Effector CD4-positive, alpha-beta T cell (primary cell): Measurements from ENCODE around the gene PPM1F.
"Not testable (repeated sequence)": the region's sequence is repeated elsewhere in the genome, so short reads cannot be mapped to it uniquely, and the experiment has no call there.

Source experiments
- DNase-seq: peaks from one replicate; pipeline ENCODE4 v3.0.0-alpha.2; 2020

The PPM1F gene

GRCh38 chr22:21918466-21919185, 34.0 kb downstream of the PPM1F start:
- DNase-seq: no peak

- DNase-seq: no peak
Observed at GRCh38 chr22:21917959-21918261, 34.7 kb downstream of the PPM1F start.

- DNase-seq: no peak
Observed at GRCh38 chr22:21917181-21917958, 35.3 kb downstream of the PPM1F start.

- DNase-seq: no peak
Observed at GRCh38 chr22:21916309-21916918, 36.2 kb downstream of the PPM1F start.

- DNase-seq: no peak
Observed at GRCh38 chr22:21915624-21916308, 36.9 kb downstream of the PPM1F start.

GRCh38 chr22:21914033-21914642, 38.5 kb downstream of the PPM1F start:
- DNase-seq: not testable (repeated sequence)

- DNase-seq: not testable (repeated sequence)
Observed at GRCh38 chr22:21910367-21910766, 42.3 kb downstream of the PPM1F start.

GRCh38 chr22:21909871-21910270, 42.8 kb downstream of the PPM1F start:
- no peak for DNase-seq

GRCh38 chr22:21907638-21908522, 44.8 kb downstream of the PPM1F start:
- no peak for DNase-seq

- DNase-seq: not testable (repeated sequence)
Observed at GRCh38 chr22:21905234-21905633, 47.4 kb downstream of the PPM1F start.

GRCh38 chr22:21904250-21904789, 48.3 kb downstream of the PPM1F start:
- DNase-seq: no peak

GRCh38 chr22:21903283-21903682, 49.4 kb downstream of the PPM1F start:
- DNase-seq: no peak

GRCh38 chr22:21902296-21903087, 50.2 kb downstream of the PPM1F start:
- DNase-seq: no peak

GRCh38 chr22:21898354-21898896, 54.2 kb downstream of the PPM1F start:
- no peak for DNase-seq

- DNase-seq: no peak
Observed at GRCh38 chr22:21896951-21897513, 55.6 kb downstream of the PPM1F start.

GRCh38 chr22:21896275-21896674, 56.4 kb downstream of the PPM1F start:
- DNase-seq: not testable (repeated sequence)

GRCh38 chr22:21894799-21895198, 57.8 kb downstream of the PPM1F start:
- no peak for DNase-seq

GRCh38 chr22:21889251-21889990, 63.2 kb downstream of the PPM1F start:
- no peak for DNase-seq

GRCh38 chr22:21887841-21888240, 64.8 kb downstream of the PPM1F start:
- no peak for DNase-seq
